Chondrocyte (in vitro differentiated cells): ENCODE measurements around the gene INSYN1. TPM values are rescaled to one million over a fixed set of nuclear protein-coding genes. Genes with fewer than 3 reads are reported as not detected.

Experiments
- DNase-seq: peaks from one replicate; pipeline ENCODE4 v3.0.0; 2021; ENCODE audit warnings: mixed read lengths, low spot score
- H3K27ac Mint-ChIP-seq: one replicate; pipeline ENCODE4 v1.8.0; 2021; ENCODE audit warnings: mild to moderate bottlenecking, moderate library complexity, mixed read lengths; ENCODE audit not compliant: unreplicated experiment
- H3K27me3 Mint-ChIP-seq: 2 replicates; pipeline ENCODE4 v1.8.0; 2021; ENCODE audit warnings: low read depth, mixed read lengths
- H3K36me3 Mint-ChIP-seq: 2 replicates; pipeline ENCODE4 v1.8.0; 2021; ENCODE audit warnings: low read depth, mixed read lengths
- H3K4me1 Mint-ChIP-seq: 2 replicates; pipeline ENCODE4 v1.8.0; 2021; ENCODE audit warnings: low read depth, mild to moderate bottlenecking, mixed read lengths
- H3K4me3 Mint-ChIP-seq: one replicate; pipeline ENCODE4 v1.8.0; 2021; ENCODE audit warnings: mild to moderate bottlenecking, moderate library complexity, mixed read lengths; ENCODE audit not compliant: unreplicated experiment
- H3K9me3 Mint-ChIP-seq: 2 replicates; pipeline ENCODE4 v1.8.0; 2021; ENCODE audit warnings: low read depth, mixed read lengths
- CTCF ChIP-seq: fragments of 200-600 bp; sonication (generic); IDR thresholded peaks from 2 replicates; pipeline ENCODE4 v1.5.0; 2021; ENCODE audit warnings: antibody characterized with exemption, mild to moderate bottlenecking, moderate library complexity
- total RNA-seq: library from RNA; stranded (reverse); gene quantifications from 3 replicates; pipeline ENCODE4 v1.2.1, GENCODE V29; 2021

INSYN1 gene
- total RNA-seq, 1 donor from 2014 or later, result 23.0 TPM

- Mint-ChIP-seq H3K9me3 (no peaks in the 10 kb centered on the region), H3K36me3 (no peaks in the 10 kb centered on the region), H3K27ac (no peak overlapping the region), H3K4me1 (peaks cover 6% of the 10 kb centered on the region), H3K4me3 (no peak overlapping the region), H3K27me3 (peaks cover 8% of the 10 kb centered on the region)
- no peak for DNase-seq
- no peak for TF ChIP-seq CTCF
These were observed 3.2 kb upstream of the INSYN1 start for GRCh38 chr15:73756390-73756789.

GRCh38 chr15:73755946-73756345, 2.8 kb upstream of the INSYN1 start:
- Mint-ChIP-seq H3K4me1 (peaks cover 8% of the 10 kb centered on the region), H3K36me3 (no peaks in the 10 kb centered on the region), H3K9me3 (no peaks in the 10 kb centered on the region), H3K27ac (no peak overlapping the region), H3K4me3 (no peak overlapping the region), H3K27me3 (peaks cover 8% of the 10 kb centered on the region)
- DNase-seq, result no peak
- TF ChIP-seq CTCF, result no peak

GRCh38 chr15:73755481-73755880, 2.3 kb upstream of the INSYN1 start:
- Mint-ChIP-seq H3K27ac (no peak overlapping the region), H3K36me3 (no peaks in the 10 kb centered on the region), H3K4me1 (peaks cover 8% of the 10 kb centered on the region), H3K27me3 (peaks cover 8% of the 10 kb centered on the region), H3K4me3 (no peak overlapping the region), H3K9me3 (no peaks in the 10 kb centered on the region)
- DNase-seq, result no peak
- TF ChIP-seq CTCF, result no peak

- Mint-ChIP-seq H3K4me3 (no peak overlapping the region), H3K27me3 (peaks cover 8% of the 10 kb centered on the region), H3K9me3 (no peaks in the 10 kb centered on the region), H3K36me3 (no peaks in the 10 kb centered on the region), H3K4me1 (peaks cover 8% of the 10 kb centered on the region), H3K27ac (no peak overlapping the region)
- DNase-seq, result no peak
- no peak for TF ChIP-seq CTCF
These were observed 1.3 kb upstream of the INSYN1 start for GRCh38 chr15:73754461-73754860.

- Mint-ChIP-seq H3K4me3 (no peak overlapping the region), H3K27me3 (peaks cover 6% of the 10 kb centered on the region), H3K27ac (no peak overlapping the region), H3K9me3 (no peaks in the 10 kb centered on the region), H3K36me3 (no peaks in the 10 kb centered on the region), H3K4me1 (peaks cover 8% of the 10 kb centered on the region)
- DNase-seq, result no peak
- no peak for TF ChIP-seq CTCF
These were observed 351 bp downstream of the INSYN1 start for GRCh38 chr15:73752806-73753193.
